HG03060 (cell line): ENCODE measurements around the gene ARL16.

Experiments
- ATAC-seq: cut with Tn5 transposase; IDR thresholded peaks from one replicate; pipeline ENCODE4 v1.9.1; 2021; ENCODE audit warnings: low read depth, moderate number of reproducible peaks; ENCODE audit not compliant: unreplicated experiment

The ARL16 gene

DNA sequence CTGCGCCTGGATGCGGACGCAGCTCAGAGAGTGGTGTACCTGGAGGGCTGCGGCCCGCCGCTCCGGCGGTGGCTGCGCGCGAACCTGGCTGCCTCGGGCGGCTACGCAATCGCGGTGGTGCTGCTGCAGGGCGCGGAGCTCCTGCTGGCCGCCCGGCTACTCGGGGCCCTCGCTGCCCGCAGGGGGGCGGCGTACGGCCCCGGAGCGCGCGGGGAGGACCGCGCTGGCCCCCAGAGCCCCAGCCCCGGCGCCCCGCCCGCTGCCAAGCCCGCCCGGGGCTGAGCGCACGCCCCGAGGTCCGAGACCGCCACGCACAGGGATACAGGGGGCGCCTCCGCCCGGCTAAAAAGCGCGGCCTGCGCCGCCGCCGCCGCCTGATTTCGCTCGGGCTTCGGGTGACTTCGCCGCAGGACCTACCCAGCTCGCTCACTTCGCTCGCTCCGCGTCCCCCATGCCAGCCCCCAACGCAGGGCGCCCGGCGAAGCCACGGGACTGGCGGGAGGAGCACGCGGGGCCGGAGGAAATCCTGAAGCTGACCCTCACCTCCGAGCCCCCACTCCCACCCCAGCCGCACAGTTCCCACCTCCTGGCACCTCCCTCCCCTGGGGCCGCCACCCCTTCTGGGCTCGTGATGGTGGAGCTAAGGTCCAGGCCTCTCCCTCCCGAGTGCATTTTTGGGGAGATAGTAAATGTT lies 35.4 kb downstream of the ARL16 start:
- ATAC-seq: no peak

DNA sequence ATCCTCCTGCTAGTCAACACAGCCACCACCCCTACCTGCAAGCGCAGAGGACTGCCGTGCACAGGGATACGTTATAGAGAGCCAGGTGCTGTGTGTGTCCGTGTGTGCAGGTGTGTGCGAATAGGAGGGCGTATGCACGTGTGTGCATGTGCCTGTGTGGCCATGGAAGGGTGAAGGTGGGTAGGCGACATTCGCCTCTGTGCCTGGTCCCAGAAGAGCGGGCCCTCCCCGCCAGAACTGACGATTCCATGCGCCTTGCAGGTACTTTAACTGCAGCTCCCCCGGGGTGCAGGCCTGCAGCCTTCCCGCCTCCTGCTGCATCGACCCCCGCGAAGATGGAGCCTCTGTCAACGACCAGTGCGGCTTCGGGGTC lies 36.0 kb downstream of the ARL16 start:
- ATAC-seq: no peak

GRCh38 chr17:81646869-81647600 lies 36.6 kb downstream of the ARL16 start:
- ATAC-seq: no peak

DNA sequence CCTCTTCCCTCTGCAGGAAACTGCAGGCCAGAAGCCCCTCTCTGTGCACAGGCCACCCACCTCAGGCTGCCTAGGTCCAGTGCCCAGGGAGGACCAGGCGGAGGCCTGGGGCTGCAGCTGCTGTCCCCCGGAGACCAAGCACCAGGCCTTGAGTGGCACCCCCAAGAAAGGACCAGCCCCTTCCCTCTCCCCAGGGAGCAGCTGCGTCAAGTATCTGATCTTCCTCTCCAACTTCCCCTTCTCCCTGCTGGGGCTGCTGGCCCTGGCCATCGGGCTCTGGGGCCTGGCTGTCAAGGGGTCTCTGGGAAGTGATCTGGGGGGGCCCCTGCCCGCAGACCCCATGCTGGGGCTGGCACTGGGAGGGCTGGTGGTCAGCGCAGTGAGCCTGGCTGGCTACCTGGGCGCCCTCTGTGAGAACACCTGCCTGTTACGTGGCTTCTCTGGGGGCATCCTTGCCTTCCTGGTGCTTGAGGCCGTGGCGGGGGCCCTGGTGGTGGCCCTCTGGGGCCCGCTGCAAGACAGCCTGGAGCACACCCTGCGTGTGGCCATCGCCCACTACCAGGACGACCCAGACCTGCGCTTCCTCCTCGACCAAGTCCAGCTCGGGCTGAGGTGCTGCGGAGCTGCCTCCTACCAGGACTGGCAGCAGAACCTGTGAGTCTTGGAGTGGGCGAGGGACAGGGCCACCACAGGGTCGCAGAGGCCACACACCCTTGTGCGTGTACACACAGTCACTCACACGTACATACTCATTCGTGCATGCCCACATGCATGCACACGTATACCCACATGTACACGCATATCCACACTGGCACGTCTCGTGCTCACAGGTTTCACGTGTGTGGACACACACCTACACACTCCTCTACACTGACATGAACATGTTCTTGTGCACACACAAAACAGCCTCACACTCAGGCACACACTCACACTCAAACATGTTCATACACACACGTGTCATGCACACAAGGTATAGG lies 38.3 kb downstream of the ARL16 start:
- ATAC-seq: no peak

GRCh38 chr17:81644496-81644895 lies 39.1 kb downstream of the ARL16 start:
- ATAC-seq: no peak

- ATAC-seq: no peak
Observed at GRCh38 chr17:81641825-81642489, 41.6 kb downstream of the ARL16 start.

- ATAC-seq: no peak
Observed at GRCh38 chr17:81640011-81640410, 43.6 kb downstream of the ARL16 start.

- no peak for ATAC-seq
Observed at GRCh38 chr17:81638683-81639082, 44.9 kb downstream of the ARL16 start.

DNA sequence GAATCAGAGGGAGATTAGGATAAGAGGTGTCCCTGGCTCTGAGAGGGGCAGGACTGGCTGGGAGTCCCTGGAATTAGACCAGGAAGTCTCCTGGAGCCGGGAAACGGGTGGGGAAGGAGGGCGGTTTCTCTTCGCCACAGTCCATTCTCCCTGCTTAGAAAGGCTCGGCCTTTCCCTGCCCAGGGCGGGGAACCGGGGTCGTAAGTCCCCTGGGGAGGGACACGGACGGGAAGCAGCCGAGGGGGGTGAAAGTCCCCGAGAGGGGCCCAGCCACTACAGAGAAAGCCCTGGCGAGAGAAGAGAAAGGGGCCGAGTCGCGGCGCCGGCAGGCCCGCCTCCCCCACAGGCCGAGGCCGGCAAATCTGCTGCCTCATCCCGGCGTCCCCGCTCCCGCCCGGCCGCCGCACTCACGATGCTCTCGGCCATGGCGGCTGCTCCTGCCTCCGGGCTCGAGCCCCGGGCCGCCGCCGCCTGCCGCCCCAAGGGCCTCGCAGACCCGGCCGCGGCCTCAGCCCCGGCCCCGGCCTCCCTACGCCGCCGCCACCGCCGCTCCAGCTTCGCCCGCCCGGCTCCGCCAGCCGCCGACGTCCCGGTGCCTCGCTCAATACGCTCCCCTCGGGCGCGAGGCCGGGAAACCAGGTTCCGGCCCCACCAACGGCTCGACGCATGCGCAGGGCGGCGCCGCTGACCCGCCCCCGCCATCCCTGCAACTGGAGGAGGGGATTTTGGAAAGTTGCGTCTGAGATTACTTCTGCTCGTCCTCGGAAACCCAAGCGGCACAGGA lies 46.9 kb downstream of the ARL16 start, which contains the start of the genes NPLOC4 and TSPAN10:
Gene NPLOC4 (minus strand): TSS at position 608 of the 784 bp plus-strand sequence. CDS start 182 bp downstream, at position 426.
Gene TSPAN10 (plus strand): TSS at position 692 of the 784 bp plus-strand sequence. CDS start 5,217 bp downstream, outside the sequence.
- ATAC-seq: peak; percentile 66

GRCh38 chr17:81635973-81636504 lies 47.6 kb downstream of the ARL16 start:
- ATAC-seq: no peak

- ATAC-seq: no peak
Observed at GRCh38 chr17:81635431-81635830, 48.2 kb downstream of the ARL16 start.

DNA sequence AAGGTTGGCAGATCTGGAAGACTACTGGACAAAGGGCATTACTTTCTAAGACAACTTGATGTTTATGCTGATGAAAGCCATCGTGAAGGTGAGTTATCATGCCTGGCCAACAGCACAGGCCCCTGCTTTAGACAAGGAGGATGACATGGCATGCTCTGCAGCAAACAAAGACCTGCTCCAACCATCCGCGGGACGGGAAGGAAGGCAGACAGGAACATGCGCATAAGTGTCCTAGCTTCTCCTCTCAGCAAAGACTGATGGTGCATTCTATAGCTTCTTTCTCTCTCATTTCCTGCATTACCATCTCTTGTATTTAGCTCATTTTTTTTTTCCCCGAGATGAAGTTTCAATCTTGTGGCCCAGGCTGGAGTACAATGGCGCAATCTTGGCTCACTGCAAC lies 52.1 kb downstream of the ARL16 start:
- no peak for ATAC-seq
